ENCODE measurements around the gene ST6GALNAC3.

Gene ST6GALNAC3

GRCh38 chr1:76179219-76179698 lies 104.7 kb downstream of the ST6GALNAC3 start:
- TF ChIP-seq SUZ12 (IDR thresholded peaks at IDR 0.05) (no peak), ELF4 (IDR thresholded peaks at IDR 0.05) (no peak), FOXA1 (IDR thresholded peaks at IDR 0.05) (no peak), CTBP1 (IDR thresholded peaks at IDR 0.05; ENCODE audit: borderline replicate concordance) (no peak), NFRKB (IDR thresholded peaks at IDR 0.05) (no peak), TARDBP (IDR thresholded peaks at IDR 0.05) (no peak), FOXK2 (IDR thresholded peaks at IDR 0.05) (no peak), L3MBTL2 (conservative IDR thresholded peaks at IDR 0.05) (no peak), ZNF384 (IDR thresholded peaks at IDR 0.05) (no peak), ARNT (IDR thresholded peaks at IDR 0.05) (no peak)
- POLR2A ChIA-PET = no interaction called here
- CTCF ChIA-PET = no interaction called here

GRCh38 chr1:76185207-76185606 lies 110.7 kb downstream of the ST6GALNAC3 start:
- ChIA-PET CTCF (no interaction called here), POLR2A (no interaction called here)
- TF ChIP-seq SP1 (IDR thresholded peaks at IDR 0.05) (no peak), SUZ12 (IDR thresholded peaks at IDR 0.05) (no peak), ARNT (IDR thresholded peaks at IDR 0.05) (no peak), ZNF384 (IDR thresholded peaks at IDR 0.05) (no peak), HDGF (IDR thresholded peaks at IDR 0.05; ENCODE audit: borderline replicate concordance) (no peak), FOXM1 (IDR thresholded peaks at IDR 0.05; ENCODE audit: borderline replicate concordance) (no peak), LEF1 (IDR thresholded peaks at IDR 0.05; ENCODE audit: borderline replicate concordance) (no peak), L3MBTL2 (conservative IDR thresholded peaks at IDR 0.05) (no peak), TARDBP (IDR thresholded peaks at IDR 0.05) (no peak), BHLHE40 (IDR thresholded peaks at IDR 0.05; ENCODE audit: borderline replicate concordance) (no peak)
- no peak for DNase-seq (ENCODE audit: extremely low spot score)

More at GRCh38 chr1:76179219-76179698, 104.7 kb downstream of the ST6GALNAC3 start:
- DNase-seq (ENCODE audit: extremely low spot score) = no peak

GRCh38 chr1:76186554-76187170 lies 112.1 kb downstream of the ST6GALNAC3 start:
- POLR2A ChIA-PET = no interaction called here
- no peak for DNase-seq (ENCODE audit: extremely low spot score)

GRCh38 chr1:76187436-76187835 lies 112.9 kb downstream of the ST6GALNAC3 start:
- ChIA-PET POLR2A (no interaction called here), CTCF (interaction anchor here (0.6 kb wide), 1 partner anchor 221 kb away, joined by 3 read pairs; no protein-coding TSS in a partner anchor)
- DNase-seq (ENCODE audit: extremely low spot score) = no peak
- TF ChIP-seq ARNT (IDR thresholded peaks at IDR 0.05) (no peak), HDGF (IDR thresholded peaks at IDR 0.05; ENCODE audit: borderline replicate concordance) (no peak), BHLHE40 (IDR thresholded peaks at IDR 0.05; ENCODE audit: borderline replicate concordance) (no peak), FOXM1 (IDR thresholded peaks at IDR 0.05; ENCODE audit: borderline replicate concordance) (no peak), TARDBP (IDR thresholded peaks at IDR 0.05) (no peak), ELF4 (IDR thresholded peaks at IDR 0.05) (no peak), L3MBTL2 (conservative IDR thresholded peaks at IDR 0.05) (no peak)

More at GRCh38 chr1:76186554-76187170, 112.1 kb downstream of the ST6GALNAC3 start:
- CTCF ChIA-PET = no interaction called here
- TF ChIP-seq FOXA1 (IDR thresholded peaks at IDR 0.05) = no peak
- no peak for TF ChIP-seq FOXK2 (IDR thresholded peaks at IDR 0.05)
- no peak for TF ChIP-seq TARDBP (IDR thresholded peaks at IDR 0.05)
- no peak for TF ChIP-seq SP1 (IDR thresholded peaks at IDR 0.05)
- TF ChIP-seq ELF4 (IDR thresholded peaks at IDR 0.05) = no peak
- no peak for TF ChIP-seq ZNF384 (IDR thresholded peaks at IDR 0.05)
- no peak for TF ChIP-seq L3MBTL2 (conservative IDR thresholded peaks at IDR 0.05)

GRCh38 chr1:76189310-76189709 lies 114.8 kb downstream of the ST6GALNAC3 start:
- TF ChIP-seq SUZ12 (IDR thresholded peaks at IDR 0.05) (no peak), FOXK2 (IDR thresholded peaks at IDR 0.05) (no peak), CTBP1 (IDR thresholded peaks at IDR 0.05; ENCODE audit: borderline replicate concordance) (no peak), BHLHE40 (IDR thresholded peaks at IDR 0.05; ENCODE audit: borderline replicate concordance) (no peak), NFRKB (IDR thresholded peaks at IDR 0.05) (no peak), TARDBP (IDR thresholded peaks at IDR 0.05) (no peak), LEF1 (IDR thresholded peaks at IDR 0.05; ENCODE audit: borderline replicate concordance) (no peak), PKNOX1 (IDR thresholded peaks at IDR 0.05) (no peak), ARNT (IDR thresholded peaks at IDR 0.05) (no peak), SP1 (IDR thresholded peaks at IDR 0.05) (no peak), HDGF (IDR thresholded peaks at IDR 0.05; ENCODE audit: borderline replicate concordance) (no peak), FOXM1 (IDR thresholded peaks at IDR 0.05; ENCODE audit: borderline replicate concordance) (no peak), ELF4 (IDR thresholded peaks at IDR 0.05) (no peak), L3MBTL2 (conservative IDR thresholded peaks at IDR 0.05) (no peak), FOXA1 (IDR thresholded peaks at IDR 0.05) (no peak)
- ChIA-PET POLR2A (no interaction called here), CTCF (no interaction called here)
- no peak for DNase-seq (ENCODE audit: extremely low spot score)

- ChIA-PET POLR2A (no interaction called here), CTCF (interaction anchor here (0.6 kb wide), 1 partner anchor 19 kb away, joined by 3 read pairs; no protein-coding TSS in a partner anchor)
- TF ChIP-seq ZNF384 (IDR thresholded peaks at IDR 0.05) (0 out of 2 replicates have a peak, but pooled peaks have one; percentile 29), PKNOX1 (IDR thresholded peaks at IDR 0.05) (no peak)
- DNase-seq (ENCODE audit: extremely low spot score) = no peak
Observed at GRCh38 chr1:76190749-76191424, 116.3 kb downstream of the ST6GALNAC3 start.

GRCh38 chr1:76191561-76191960 lies 117.0 kb downstream of the ST6GALNAC3 start:
- no peak for TF ChIP-seq LEF1 (IDR thresholded peaks at IDR 0.05; ENCODE audit: borderline replicate concordance)
- no peak for TF ChIP-seq SUZ12 (IDR thresholded peaks at IDR 0.05)
- TF ChIP-seq HDGF (IDR thresholded peaks at IDR 0.05; ENCODE audit: borderline replicate concordance) = no peak
- no peak for TF ChIP-seq FOXA1 (IDR thresholded peaks at IDR 0.05)
- TF ChIP-seq ELF4 (IDR thresholded peaks at IDR 0.05) = no peak
- no peak for TF ChIP-seq PKNOX1 (IDR thresholded peaks at IDR 0.05)
- TF ChIP-seq BHLHE40 (IDR thresholded peaks at IDR 0.05; ENCODE audit: borderline replicate concordance) = no peak
- TF ChIP-seq CTBP1 (IDR thresholded peaks at IDR 0.05; ENCODE audit: borderline replicate concordance) = no peak
- no peak for TF ChIP-seq TARDBP (IDR thresholded peaks at IDR 0.05)
- TF ChIP-seq FOXM1 (IDR thresholded peaks at IDR 0.05; ENCODE audit: borderline replicate concordance) = no peak
- POLR2A ChIA-PET = no interaction called here
- CTCF ChIA-PET = no interaction called here
- DNase-seq (ENCODE audit: extremely low spot score) = no peak

All from HEK293T (cell line).